Glomerular visceral epithelial cell (primary cell): Measurements from ENCODE around the gene KRTAP9-4.
"Not testable (repeated sequence)": the region's sequence is repeated elsewhere in the genome, so short reads cannot be mapped to it uniquely, and the experiment has no call there.

Experiments
- DNase-seq: peaks from one replicate; pipeline ENCODE4 v3.0.0-alpha.2; 2016; ENCODE audit errors: extremely low spot score

KRTAP9-4 gene, protein sequence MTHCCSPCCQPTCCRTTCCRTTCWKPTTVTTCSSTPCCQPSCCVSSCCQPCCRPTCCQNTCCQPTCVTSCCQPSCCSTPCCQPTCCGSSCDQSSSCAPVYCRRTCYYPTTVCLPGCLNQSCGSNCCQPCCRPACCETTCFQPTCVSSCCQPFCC

DNA sequence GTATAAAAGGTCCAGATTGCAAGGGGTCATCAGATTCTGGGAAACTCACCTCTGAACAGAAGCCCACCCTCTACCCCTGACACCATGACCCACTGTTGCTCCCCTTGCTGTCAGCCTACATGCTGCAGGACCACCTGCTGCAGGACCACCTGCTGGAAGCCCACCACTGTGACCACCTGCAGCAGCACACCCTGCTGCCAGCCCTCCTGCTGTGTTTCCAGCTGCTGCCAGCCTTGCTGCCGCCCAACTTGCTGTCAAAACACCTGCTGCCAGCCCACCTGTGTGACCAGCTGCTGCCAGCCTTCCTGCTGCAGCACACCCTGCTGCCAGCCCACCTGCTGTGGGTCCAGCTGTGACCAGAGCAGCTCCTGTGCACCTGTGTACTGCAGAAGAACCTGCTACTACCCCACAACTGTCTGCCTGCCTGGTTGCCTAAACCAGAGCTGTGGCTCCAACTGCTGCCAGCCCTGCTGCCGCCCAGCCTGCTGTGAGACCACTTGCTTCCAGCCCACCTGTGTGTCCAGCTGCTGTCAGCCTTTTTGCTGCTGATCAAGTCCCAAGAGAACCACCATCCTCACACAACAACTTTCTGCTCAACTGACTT is at the start of gene KRTAP9-4:
KRTAP9-4 (plus strand) TSS at position 51 of the 604 bp plus-strand sequence; CDS start at position 85, 34 bp downstream.
- not testable (repeated sequence) for DNase-seq

DNA sequence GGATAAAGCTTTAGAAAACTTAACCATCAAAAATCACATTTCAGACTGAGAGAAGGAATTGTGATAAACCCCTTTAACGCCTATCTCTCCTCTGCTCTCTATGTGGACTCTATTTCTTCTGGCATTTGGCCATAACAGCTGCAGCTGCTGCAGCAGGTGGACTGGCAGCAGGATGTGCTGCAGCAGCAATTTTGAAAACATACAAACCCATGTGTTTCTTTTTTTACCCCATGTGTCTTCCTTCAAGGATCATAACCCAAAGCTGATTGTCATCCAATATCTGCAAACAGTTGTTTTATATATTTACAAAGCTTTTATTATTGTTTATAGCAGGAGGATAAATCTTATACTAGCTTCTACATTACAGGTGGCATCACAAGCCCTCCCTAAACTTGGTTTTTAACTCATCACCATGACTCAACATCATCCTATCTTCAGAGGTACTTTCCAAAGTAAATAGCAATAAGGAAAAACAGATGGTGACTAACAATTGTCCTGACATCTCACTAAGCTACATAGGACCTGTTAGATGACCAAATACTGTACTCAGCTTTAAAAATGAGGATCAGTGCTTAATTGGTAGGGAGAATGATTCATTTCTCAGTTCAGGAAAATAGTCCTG is 37.5 kb upstream of the KRTAP9-4 start:
- peak; percentile 5 for DNase-seq

DNA sequence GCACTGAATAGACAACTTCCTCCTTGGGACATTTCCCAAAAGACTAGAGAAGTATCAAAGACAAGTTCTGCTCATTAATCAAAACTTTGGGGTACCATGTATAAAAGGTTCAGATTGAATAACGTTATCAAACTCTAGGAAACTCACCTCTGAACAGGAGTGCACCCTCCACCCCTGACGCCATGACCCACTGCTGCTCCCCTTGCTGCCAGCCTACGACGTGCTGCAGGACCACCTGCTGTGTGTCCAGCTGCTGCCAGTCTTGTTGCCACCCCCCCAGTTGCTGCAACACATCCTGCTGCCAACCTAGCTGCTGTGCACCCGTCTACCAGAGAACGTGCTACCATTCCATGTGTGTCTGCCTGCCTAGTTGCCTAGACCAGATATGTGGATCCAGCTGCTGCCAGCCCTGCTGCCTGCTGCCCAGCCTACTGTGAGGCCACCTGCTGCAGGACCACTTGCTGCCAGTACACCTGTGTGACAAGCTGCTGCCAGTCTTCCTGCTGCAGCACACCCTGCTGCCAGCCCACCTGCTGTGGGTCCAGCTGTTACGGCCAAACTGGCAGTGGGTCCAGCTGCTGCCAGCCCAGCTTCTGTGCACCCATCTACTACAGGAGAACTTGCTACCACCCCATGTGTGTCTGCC is 36.8 kb upstream of the KRTAP9-4 start:
- no peak for DNase-seq

DNA sequence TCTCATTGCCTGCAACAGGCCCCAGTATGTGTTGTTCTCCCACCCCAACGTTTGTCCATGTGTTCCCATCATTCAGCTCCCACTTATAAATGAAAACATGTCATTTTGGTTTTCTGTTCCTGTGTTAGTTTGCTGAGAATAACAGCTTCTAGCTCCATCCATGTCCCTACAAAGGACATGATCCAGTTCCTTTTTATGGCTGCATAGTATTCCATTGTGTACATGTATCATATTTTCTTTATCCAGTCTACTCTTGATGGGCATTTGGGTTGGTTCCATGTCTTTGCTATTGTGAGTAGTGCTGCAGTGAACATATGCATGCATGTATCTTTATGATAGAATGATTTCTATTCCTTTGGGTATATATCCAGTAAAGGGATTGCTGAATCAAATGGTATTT is 33.8 kb upstream of the KRTAP9-4 start:
- DNase-seq = no peak

DNA sequence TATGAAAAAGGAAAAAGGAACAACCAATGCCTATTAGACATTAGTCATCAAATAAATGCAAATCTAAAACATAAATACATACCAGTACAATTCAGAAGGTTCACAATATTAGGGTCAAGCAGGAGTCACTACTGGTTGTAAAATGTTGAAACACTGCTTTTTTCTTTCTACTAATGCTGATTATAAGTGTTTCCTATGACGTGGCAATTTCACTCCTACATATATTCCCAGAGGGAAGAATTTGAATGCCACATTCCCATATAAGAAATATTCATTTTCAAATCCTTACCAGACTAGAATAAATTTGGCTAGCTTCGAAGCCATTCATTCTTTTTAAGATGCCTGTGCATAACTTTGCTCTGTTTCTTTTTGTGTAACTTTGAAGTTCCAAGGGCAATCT is 25.7 kb upstream of the KRTAP9-4 start:
- no peak for DNase-seq

DNA sequence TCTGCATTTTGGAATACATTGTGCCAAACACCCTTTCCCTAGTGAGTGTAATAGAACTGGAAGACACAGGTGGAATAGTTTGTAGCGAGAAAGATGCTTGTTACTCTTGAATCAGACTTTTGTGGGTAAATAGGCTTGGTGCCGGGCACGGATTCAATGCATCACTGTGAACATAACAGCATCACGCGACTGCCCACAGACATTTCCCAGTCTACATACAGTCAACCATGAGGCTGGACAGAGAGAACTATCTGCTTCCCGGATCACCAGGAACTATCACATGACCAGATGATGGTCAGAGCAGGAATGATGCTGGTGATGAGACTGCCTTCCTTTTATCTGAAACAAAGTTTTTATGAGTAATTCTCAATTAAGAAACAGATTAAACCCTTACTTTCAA is 23.4 kb upstream of the KRTAP9-4 start:
- no peak for DNase-seq

DNA sequence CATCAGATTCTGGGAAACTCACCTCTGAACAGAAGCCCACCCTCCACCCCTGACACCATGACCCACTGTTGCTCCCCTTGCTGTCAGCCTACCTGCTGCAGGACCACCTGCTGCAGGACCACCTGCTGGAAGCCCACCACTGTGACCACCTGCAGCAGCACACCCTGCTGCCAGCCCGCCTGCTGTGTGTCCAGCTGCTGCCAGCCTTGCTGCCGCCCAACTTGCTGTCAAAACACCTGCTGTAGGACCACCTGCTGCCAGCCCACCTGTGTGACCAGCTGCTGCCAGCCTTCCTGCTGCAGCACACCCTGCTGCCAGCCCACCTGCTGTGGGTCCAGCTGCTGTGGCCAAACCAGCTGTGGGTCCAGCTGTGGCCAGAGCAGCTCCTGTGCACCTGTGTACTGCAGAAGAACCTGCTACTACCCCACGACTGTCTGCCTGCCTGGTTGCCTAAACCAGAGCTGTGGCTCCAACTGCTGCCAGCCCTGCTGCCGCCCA is 22.8 kb upstream of the KRTAP9-4 start, which contains the start of gene KRTAP9-2:
KRTAP9-2 (plus strand) TSS at position 51 of the 498 bp plus-strand sequence; CDS start at position 58, 7 bp downstream.
- DNase-seq = not testable (repeated sequence)

DNA sequence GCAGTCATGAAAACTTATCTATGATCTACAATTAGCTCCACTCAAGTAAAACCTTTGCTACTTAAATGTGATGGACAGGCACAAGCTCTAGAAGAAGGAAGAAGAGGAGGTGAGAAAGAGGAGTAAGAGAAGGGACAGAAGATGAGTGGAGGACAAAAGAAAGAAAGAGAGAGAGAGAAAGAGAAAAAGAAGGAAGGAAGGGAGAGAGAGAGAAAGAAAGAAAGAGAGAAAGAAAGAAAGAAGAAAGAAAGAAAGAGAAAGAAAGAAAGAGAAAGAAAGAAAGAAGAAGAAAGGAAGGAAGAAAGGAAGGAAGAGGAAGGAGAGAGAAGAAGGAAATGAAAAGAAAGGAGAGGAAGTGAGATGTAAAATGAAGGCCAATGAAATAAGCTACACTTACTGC is 19.4 kb upstream of the KRTAP9-4 start:
- no peak for DNase-seq

DNA sequence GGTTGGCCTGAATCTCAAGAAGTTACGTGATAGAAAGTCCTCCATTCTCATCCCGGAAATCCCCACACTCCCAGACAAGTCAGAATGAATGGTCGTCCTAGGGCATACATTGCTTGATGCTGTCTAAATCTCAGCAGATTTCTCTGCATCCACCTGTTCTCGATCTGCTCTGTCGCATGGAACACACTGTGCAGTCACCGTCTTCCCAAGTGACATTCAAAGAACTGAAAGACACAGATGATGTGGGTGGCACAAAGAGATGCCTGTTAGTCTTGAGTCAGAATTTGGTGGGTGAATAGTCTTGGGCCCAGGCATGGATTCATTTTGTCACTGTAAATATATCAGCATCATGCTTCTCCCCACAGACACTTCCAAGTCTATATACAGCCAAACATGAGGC is 17.8 kb upstream of the KRTAP9-4 start:
- no peak for DNase-seq

DNA sequence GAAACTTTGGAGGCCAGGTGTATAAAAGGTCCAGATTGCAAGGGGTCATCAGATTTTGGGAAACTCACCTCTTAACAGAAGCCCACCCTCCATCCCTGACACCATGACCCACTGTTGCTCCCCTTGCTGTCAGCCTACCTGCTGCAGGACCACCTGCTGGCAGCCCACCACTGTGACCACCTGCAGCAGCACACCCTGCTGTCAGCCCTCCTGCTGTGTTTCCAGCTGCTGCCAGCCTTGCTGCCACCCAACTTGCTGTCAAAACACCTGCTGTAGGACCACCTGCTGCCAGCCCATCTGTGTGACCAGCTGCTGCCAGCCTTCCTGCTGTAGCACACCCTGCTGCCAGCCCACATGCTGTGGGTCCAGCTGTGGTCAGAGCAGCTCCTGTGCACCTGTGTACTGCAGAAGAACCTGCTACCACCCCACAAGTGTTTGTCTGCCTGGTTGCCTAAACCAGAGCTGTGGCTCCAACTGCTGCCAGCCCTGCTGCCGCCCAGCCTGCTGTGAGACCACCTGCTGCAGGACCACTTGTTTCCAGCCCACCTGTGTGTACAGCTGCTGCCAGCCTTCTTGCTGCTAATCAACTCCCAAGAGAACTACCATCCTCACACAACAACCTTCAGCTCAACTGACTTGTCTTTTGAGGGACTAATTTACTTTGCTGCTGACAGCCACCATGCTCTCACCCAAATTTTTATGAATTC is 16.9 kb upstream of the KRTAP9-4 start, which contains the start of gene KRTAP9-3:
KRTAP9-3 (plus strand) TSS at position 51 of the 707 bp plus-strand sequence; CDS start at position 104, 53 bp downstream.
- not testable (repeated sequence) for DNase-seq

DNA sequence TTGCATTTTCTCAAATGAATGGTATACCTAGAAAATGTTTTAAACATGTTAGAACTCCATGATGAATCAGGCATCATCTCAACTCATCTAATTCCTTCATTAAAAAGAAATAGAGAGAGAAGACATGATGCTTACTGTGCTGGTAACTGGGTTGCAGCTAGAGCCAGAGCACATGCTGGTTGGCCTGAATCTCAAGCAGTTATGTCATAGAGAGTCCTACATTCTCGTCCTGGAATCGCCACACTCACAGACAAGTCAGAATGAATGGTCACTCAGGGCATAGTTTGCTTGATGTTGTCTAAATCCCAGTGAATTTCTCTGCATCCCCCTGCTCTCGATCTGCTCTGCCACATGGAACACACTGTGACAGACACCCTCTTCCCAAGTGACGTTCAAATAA is 12.4 kb upstream of the KRTAP9-4 start:
- not testable (repeated sequence) for DNase-seq

DNA sequence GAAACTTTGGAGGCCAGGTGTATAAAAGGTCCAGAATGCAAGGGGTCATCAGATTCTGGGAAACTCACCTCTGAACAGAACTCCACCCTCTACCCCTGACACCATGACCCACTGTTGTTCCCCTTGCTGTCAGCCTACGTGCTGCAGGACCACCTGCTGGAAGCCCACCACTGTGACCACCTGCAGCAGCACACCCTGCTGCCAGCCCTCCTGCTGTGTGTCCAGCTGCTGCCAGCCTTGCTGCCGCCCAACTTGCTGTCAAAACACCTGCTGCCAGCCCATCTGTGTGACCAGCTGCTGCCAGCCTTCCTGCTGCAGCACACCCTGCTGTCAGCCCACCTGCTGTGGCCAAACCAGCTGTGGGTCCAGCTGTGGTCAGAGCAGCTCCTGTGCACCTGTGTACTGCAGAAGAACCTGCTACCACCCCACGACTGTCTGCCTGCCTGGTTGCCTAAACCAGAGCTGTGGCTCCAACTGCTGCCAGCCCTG is 11.5 kb upstream of the KRTAP9-4 start, which contains the start of gene KRTAP9-8:
KRTAP9-8 (plus strand) TSS at position 51 of the 489 bp plus-strand sequence; CDS start at position 104, 53 bp downstream.
- DNase-seq = not testable (repeated sequence)

DNA sequence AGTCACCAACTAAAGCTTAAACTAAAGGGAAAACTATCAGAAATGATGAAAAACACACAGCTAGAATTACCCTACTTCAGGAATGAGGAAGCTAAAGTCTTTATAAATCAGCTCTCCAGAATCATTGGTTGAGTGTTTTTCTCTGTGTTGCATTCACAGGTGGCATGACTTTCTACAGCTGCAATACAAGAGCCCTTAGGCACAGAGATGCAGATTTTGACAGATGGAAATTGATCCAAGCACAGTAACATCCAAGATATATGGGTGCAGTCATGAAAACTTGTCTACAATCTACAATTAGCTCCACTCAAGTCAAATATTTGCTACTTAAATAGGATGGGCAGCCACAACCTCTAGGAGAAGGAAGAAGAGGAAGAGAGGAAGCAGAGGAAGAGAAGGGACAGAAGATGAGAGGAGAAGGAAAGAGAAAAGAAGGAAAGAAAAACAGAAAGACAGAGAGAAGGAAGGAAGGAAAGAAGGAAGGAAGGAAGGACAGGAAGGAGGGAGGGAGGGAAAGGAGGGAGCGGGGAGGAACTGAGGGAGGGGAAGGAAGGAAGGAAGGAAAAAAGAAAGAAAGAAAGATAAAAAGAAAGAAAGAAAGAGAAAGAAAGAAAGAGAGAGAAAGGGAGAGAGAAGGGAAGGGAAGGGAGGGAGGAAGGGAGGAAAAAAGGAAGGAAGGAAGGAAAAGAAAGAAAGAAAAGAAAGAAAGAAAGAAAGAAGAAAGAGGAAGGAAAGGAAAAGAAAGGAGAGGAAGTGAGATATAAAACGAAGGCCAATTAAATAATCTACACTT is 2.3 kb upstream of the KRTAP9-4 start:
- DNase-seq = not testable (repeated sequence)

DNA sequence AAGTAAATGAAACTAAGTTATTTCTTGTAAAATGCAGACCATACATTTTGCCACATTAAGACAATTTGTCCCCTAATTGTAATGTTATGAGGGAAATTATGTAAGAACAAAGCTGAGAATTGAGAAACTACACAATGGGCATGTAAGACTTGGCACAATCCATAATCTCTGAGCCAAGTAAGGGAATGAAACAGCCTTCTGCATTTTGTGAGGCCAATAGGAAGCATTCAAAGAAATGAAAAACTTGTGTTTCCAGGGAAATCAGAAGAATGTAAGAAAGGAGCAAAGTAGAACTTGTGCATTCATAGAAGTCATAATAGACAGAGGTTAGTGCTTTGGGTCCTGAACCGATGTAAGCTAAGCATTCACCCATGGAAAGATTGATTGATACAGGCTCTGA is 1.8 kb downstream of the KRTAP9-4 start:
- no peak for DNase-seq

DNA sequence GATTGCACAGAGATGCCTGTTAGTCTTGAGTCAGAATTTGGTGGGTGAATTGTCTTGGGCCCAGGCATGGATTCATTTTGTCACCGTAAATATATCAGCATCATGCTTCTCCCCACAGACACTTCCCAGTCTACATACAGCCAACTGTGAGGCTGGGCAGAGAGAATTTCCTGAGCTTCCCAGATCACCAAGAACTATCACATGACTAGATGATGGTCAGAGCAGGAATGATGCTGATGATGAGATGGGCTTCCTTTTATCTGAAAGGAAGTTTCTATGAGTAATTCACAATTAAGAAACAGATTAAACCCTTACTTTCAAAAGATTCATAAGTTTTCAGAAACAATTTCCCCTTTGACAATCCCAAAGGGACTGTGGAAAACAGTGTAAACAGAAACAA is 5.4 kb downstream of the KRTAP9-4 start:
- DNase-seq = no peak

DNA sequence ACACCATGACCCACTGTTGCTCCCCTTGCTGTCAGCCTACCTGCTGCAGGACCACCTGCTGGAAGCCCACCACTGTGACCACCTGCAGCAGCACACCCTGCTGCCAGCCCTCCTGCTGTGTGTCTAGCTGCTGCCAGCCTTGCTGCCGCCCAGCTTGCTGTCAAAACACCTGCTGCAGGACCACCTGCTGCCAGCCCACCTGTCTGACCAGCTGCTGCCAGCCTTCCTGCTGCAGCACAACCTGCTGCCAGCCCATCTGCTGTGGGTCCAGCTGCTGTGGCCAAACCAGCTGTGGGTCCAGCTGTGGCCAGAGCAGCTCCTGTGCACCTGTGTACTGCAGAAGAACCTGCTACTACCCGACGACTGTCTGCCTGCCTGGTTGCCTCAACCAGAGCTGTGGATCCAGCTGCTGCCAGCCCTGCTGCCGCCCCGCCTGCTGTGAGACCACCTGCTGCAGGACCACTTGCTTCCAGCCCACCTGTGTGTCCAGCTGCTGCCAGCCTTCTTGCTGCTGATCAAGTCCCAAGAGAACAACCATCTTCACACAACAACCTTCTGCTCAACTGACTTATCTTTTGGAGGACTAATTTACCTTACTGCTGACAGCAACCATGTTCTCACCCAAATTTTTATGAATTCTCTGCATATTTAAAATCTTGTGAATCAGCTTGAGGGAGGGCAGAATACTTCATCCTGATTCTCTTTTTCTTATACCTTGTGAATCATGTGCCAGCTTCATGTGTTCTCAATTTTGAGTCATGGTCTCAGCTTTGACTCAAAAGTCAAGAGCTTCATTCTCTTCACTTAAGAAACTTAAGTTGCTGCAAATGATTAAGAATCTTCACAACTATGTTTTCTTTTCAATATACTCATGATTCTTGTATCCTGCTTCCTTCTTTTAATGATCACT is 6.1 kb downstream of the KRTAP9-4 start, which contains the start of gene KRTAP9-9:
KRTAP9-9 (plus strand) TSS at position 4 of the 910 bp plus-strand sequence.
- DNase-seq = not testable (repeated sequence)

DNA sequence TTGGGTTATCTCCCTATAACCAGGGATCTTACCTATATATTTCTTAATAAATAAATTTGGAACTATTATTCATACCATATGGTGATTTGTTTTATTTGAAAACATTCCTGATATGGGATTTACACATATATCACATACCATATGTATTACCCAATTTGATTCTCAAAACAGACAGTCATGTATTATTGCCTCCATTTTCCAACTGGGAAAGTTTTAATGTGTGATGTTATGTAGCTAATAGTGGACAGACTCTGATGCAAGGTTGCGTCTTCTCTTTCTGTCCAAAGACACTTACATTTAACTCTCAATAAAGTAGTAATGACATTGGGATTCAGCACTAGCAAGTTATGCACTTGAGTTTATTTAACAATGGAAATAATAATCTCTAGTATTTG is 6.8 kb downstream of the KRTAP9-4 start:
- DNase-seq = no peak

DNA sequence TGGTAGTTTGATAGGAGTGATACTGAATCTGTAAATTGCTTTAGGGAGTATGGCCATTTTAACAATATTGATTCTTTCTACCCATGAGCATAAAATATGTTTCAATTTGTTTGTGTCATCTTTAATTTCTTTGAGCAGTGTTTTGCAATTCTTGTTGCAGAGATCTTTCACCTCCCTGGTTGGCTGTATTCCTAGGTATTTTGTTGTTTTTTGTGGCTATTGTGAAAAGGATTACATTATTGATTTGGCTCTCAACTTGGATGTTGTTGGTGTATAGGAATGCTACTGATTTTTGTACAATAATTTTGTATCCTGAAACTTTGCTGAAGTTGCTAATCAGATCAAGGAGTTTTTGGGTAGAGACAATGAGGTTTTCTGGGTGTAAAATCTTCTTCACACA is 8.9 kb downstream of the KRTAP9-4 start:
- no peak for DNase-seq

DNA sequence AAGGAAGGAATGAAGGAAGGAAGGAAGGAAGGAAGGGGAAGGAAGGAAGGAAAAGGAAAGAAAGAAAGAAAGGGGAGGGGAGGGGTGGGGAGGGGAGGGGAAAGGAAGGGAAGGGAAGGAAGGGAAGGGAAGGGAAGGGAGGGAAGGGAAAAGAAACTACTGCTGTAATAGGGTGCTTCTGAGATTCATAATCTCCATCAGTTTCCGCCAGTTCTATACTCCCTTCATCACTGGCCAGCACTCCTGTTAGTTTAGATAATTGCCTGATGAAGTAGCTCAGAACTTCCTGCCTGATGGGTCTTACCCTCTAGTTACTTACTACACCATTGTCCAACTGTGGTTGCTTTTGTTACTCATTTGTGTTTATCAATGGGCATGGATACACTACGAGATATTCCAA is 13.7 kb downstream of the KRTAP9-4 start:
- no peak for DNase-seq
